Breast epithelium (tissue), 3 donors: ENCODE data around the gene PMM2.

ENCODE experiments used
- CTCF ChIP-seq, 3 donors: fragments of 450-650 bp; IDR thresholded peaks; one replicate each; pipeline ENCODE4 v1.5.1; 2016 to 2017; ENCODE audit warnings: antibody characterized with exemption in 3 of 3, mild to moderate bottlenecking in 3 of 3, moderate library complexity in 3 of 3
- POLR2AphosphoS5 ChIP-seq, 3 donors: sonication (generic); formaldehyde crosslinking; IDR thresholded peaks; one replicate each; pipeline ENCODE4 v1.6.1; 2017; ENCODE audit warnings: antibody characterized with exemption in 3 of 3

- TF ChIP-seq CTCF (IDR thresholded peaks at IDR 0.05) (no peak), POLR2AphosphoS5 (IDR thresholded peaks at IDR 0.05) (no peak)
Measured at GRCh38 chr16:8826278-8826879, 28.7 kb downstream of the PMM2 start.
